H9 (cell line): ENCODE results near the gene ALDH1B1. TPM values are rescaled to one million over a fixed set of nuclear protein-coding genes. Genes with fewer than 3 reads are reported as not detected.

ENCODE experiments used
- DNase-seq: peaks from one replicate; pipeline ENCODE4 v3.0.0-alpha.2; 2017
- H2AFZ ChIP-seq: one replicate; pipeline ENCODE4 v1.6.1; 2013; ENCODE audit warnings: mild to moderate bottlenecking, low read length, control low read depth, moderate library complexity
- H2AK5ac ChIP-seq: 2 replicates; pipeline ENCODE4 v1.6.1; 2013; ENCODE audit warnings: low read length, control low read depth, mixed read lengths; ENCODE audit not compliant: insufficient read length
- H2BK120ac ChIP-seq: one replicate; pipeline ENCODE4 v1.6.1; 2013; ENCODE audit warnings: low read depth, mild to moderate bottlenecking, low read length, control low read depth, inconsistent platforms; ENCODE audit not compliant: poor library complexity, severe bottlenecking
- H2BK12ac ChIP-seq: 2 replicates; pipeline ENCODE4 v1.6.1; 2013; ENCODE audit warnings: low read length, control low read depth, mixed read lengths, low read depth; ENCODE audit not compliant: insufficient read length
- H2BK15ac ChIP-seq: 2 replicates; pipeline ENCODE4 v1.6.1; 2013; ENCODE audit warnings: low read depth, low read length, control low read depth
- H2BK20ac ChIP-seq: one replicate; pipeline ENCODE4 v1.6.1; 2013; ENCODE audit warnings: low read depth, mild to moderate bottlenecking, low read length, control low read depth, inconsistent platforms; ENCODE audit not compliant: poor library complexity, severe bottlenecking
- H2BK5ac ChIP-seq: 2 replicates; pipeline ENCODE4 v1.6.1; 2013; ENCODE audit warnings: low read length, control low read depth, mixed read lengths; ENCODE audit not compliant: insufficient read length
- H3K14ac ChIP-seq: 2 replicates; pipeline ENCODE4 v1.6.1; 2013; ENCODE audit warnings: low read length, control low read depth; ENCODE audit not compliant: insufficient read depth
- H3K18ac ChIP-seq: 2 replicates; pipeline ENCODE4 v1.6.1; 2013; ENCODE audit warnings: low read depth, mild to moderate bottlenecking, mixed read lengths, low read length, control low read depth; ENCODE audit not compliant: insufficient read length
- H3K23ac ChIP-seq: 2 replicates; pipeline ENCODE4 v1.6.1; 2013; ENCODE audit warnings: low read length, control low read depth, mixed read lengths, low read depth; ENCODE audit not compliant: insufficient read length
- H3K23me2 ChIP-seq: 2 replicates; pipeline ENCODE4 v1.6.1; 2013; ENCODE audit warnings: low read depth, mild to moderate bottlenecking, mixed read lengths, low read length, control low read depth; ENCODE audit not compliant: insufficient read length, poor library complexity, severe bottlenecking
- H3K27ac ChIP-seq: 2 replicates; pipeline ENCODE4 v1.5.1; 2013; ENCODE audit warnings: low read length, control low read depth, mixed read lengths, low read depth; ENCODE audit not compliant: insufficient read length
- H3K27me3 ChIP-seq: 2 replicates; pipeline ENCODE4 v1.6.1; 2013; ENCODE audit warnings: low read length, control low read depth, inconsistent platforms; ENCODE audit not compliant: insufficient read depth
- H3K4ac ChIP-seq: 2 replicates; pipeline ENCODE4 v1.6.1; 2013; ENCODE audit warnings: low read depth, mild to moderate bottlenecking, control low read depth, inconsistent platforms, low read length, moderate library complexity
- H3K4me1 ChIP-seq: 2 replicates; pipeline ENCODE4 v1.6.1; 2013; ENCODE audit warnings: low read length, control low read depth, inconsistent platforms; ENCODE audit not compliant: insufficient read depth
- H3K4me2 ChIP-seq: 2 replicates; pipeline ENCODE4 v1.6.1; 2013; ENCODE audit warnings: low read length, control low read depth, mixed read lengths; ENCODE audit not compliant: insufficient read length, insufficient read depth
- H3K56ac ChIP-seq: 2 replicates; pipeline ENCODE4 v1.6.1; 2013; ENCODE audit warnings: low read depth, mild to moderate bottlenecking, mixed read lengths, low read length, control low read depth; ENCODE audit not compliant: insufficient read length
- H3K79me1 ChIP-seq: 2 replicates; pipeline ENCODE4 v1.6.1; 2013; ENCODE audit warnings: low read depth, mild to moderate bottlenecking, moderate library complexity, low read length, control low read depth, inconsistent platforms; ENCODE audit not compliant: insufficient read depth, poor library complexity, severe bottlenecking
- H3K79me2 ChIP-seq: 2 replicates; pipeline ENCODE4 v1.6.1; 2013; ENCODE audit warnings: low read length, control low read depth, inconsistent platforms; ENCODE audit not compliant: insufficient read depth
- H3K9ac ChIP-seq: 2 replicates; pipeline ENCODE4 v1.6.1; 2013; ENCODE audit warnings: low read length, control low read depth, mixed read lengths; ENCODE audit not compliant: insufficient read length; ENCODE audit errors: extremely low read depth
- H3K9me3 ChIP-seq: one replicate; pipeline ENCODE4 v1.6.1; 2013; ENCODE audit warnings: low read depth, low read length, inconsistent platforms; ENCODE audit not compliant: control insufficient read depth
- H3T11ph ChIP-seq: one replicate; pipeline ENCODE4 v1.6.1; 2013; ENCODE audit warnings: mild to moderate bottlenecking, low read length, control low read depth, inconsistent platforms
- H4K20me1 ChIP-seq: one replicate; pipeline ENCODE4 v1.6.1; 2013; ENCODE audit not compliant: control insufficient read depth, insufficient read length, insufficient read depth
- H4K5ac ChIP-seq: 2 replicates; pipeline ENCODE4 v1.6.1; 2013; ENCODE audit warnings: low read depth, mild to moderate bottlenecking, mixed read lengths, low read length, control low read depth; ENCODE audit not compliant: insufficient read length
- H4K8ac ChIP-seq: replicated peaks from 2 replicates; pipeline ENCODE4 v1.6.1; 2013; ENCODE audit warnings: low read length, control low read depth, mixed read lengths, low read depth; ENCODE audit not compliant: insufficient read length
- H4K91ac ChIP-seq: 2 replicates; pipeline ENCODE4 v1.6.1; 2013; ENCODE audit warnings: low read depth, mild to moderate bottlenecking, moderate library complexity, mixed read lengths, low read length, control low read depth; ENCODE audit not compliant: insufficient read length
- H3K27ac Mint-ChIP-seq, 3 experiments: 2 replicates in 2 of 3; 3 replicates in 1 of 3; pipeline ENCODE4 v1.8.0; 2020 to 2021; ENCODE audit warnings: mixed read lengths in 3 of 3, mild to moderate bottlenecking in 1 of 3, moderate library complexity in 1 of 3
- H3K27me3 Mint-ChIP-seq: 2 replicates; pipeline ENCODE4 v1.8.0; 2021; ENCODE audit warnings: low read depth, mild to moderate bottlenecking, moderate library complexity, mixed read lengths
- H3K36me3 Mint-ChIP-seq, 3 experiments: 2 replicates in 2 of 3; 3 replicates in 1 of 3; pipeline ENCODE4 v1.8.0; 2020 to 2021; ENCODE audit warnings: low read depth in 3 of 3, mixed read lengths in 3 of 3; ENCODE audit not compliant: insufficient read depth in 1 of 3
- H3K4me1 Mint-ChIP-seq, 2 experiments: 2 replicates each; pipeline ENCODE4 v1.8.0; 2020; ENCODE audit warnings: mixed read lengths in 2 of 2
- H3K4me3 Mint-ChIP-seq, 2 experiments: 2 replicates in 1 of 2; 3 replicates in 1 of 2; pipeline ENCODE4 v1.8.0; 2020 to 2021; ENCODE audit warnings: mild to moderate bottlenecking in 2 of 2, mixed read lengths in 2 of 2, moderate library complexity in 1 of 2
- H3K9me3 Mint-ChIP-seq, 2 experiments: 2 replicates in 1 of 2; 3 replicates in 1 of 2; pipeline ENCODE4 v1.8.0; 2020; ENCODE audit warnings: mild to moderate bottlenecking in 2 of 2, mixed read lengths in 2 of 2, moderate library complexity in 1 of 2
- WGBS: extraction: QIAGEN DNeasy Blood & Tissue Kit; methylation state at CpG from one replicate; pipeline ENCODE4 v1.1.7; 2013; ENCODE audit warnings: missing lambda C conversion rate, low lambda C conversion rate, mixed read lengths; ENCODE audit not compliant: insufficient read length; ENCODE audit errors: extremely low coverage; 5-methylcytosine and 5-hydroxymethylcytosine counted together
- total RNA-seq: library from RNA; stranded (reverse); gene quantifications from 2 replicates; pipeline ENCODE4 v1.2.1, GENCODE V29; 2021
- TF ChIP-seq, protein P1 (sequence below): fragments of 200-600 bp; sonication (generic); conservative IDR thresholded peaks from 3 replicates; pipeline ENCODE4 v1.8.0; 2021; ENCODE audit warnings: antibody characterized with exemption, mild to moderate bottlenecking

The ALDH1B1 gene
- total RNA-seq, 1 experiment from 2014 or later: 49.6 TPM

DNA sequence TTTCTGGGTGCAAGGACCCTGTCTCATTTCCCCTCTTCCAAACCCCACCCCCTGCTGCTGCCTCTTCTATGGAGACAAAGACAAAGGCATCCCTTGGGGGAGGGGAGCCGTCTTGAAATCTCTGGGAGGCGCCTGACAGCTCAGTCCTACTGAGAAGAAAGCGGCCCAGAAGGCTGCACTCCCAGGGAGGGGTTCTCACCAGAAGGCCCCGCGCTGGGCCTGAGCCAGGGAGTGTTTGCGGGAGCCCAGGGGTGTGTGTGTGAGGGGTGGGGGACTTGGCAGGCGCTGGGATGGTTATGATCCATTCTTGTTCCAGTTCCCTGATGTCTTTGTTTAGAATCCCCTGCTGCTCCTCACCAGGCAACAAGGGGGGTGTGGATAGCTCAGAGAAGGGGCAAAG, 45.7 kb upstream of the ALDH1B1 start:
- Histone ChIP-seq H3K4me2 (no peak overlapping the region), H2BK120ac (no peak overlapping the region), H4K5ac (no peak overlapping the region), H3K23ac (no peak overlapping the region), H3K9me3 (no peaks in the 10 kb centered on the region), H4K91ac (no peak overlapping the region), H2BK5ac (no peak overlapping the region), H4K8ac (no peak overlapping the region), H3K18ac (no peak overlapping the region), H3T11ph (no peak overlapping the region), H3K79me2 (no peaks in the 10 kb centered on the region), H2BK12ac (no peak overlapping the region), H3K56ac (no peak overlapping the region), H2AK5ac (no peak overlapping the region), H3K4ac (no peak overlapping the region), H4K20me1 (no peaks in the 10 kb centered on the region), H3K4me1 (no peaks in the 10 kb centered on the region), H3K27ac (no peak overlapping the region), H3K23me2 (no peaks in the 10 kb centered on the region), H2BK15ac (no peak overlapping the region), H3K14ac (no peak overlapping the region), H2AFZ (no peak overlapping the region), H2BK20ac (no peak overlapping the region), H3K79me1 (no peaks in the 10 kb centered on the region), H3K27me3 (no peaks in the 10 kb centered on the region), H3K9ac (no peak overlapping the region)
- Mint-ChIP-seq H3K4me1 (peaks cover 39 to 53% of the 10 kb centered on the region in 2 experiments), H3K27ac (no peak overlapping the region), H3K27me3 (peaks cover 85% of the 10 kb centered on the region), H3K9me3 (no peaks in the 10 kb centered on the region; a peak in 2 of 5 replicates), H3K4me3 (no peak overlapping the region), H3K36me3 (peaks cover 0 to 2% (median 0%) of the 10 kb centered on the region in 3 experiments; a peak in 2 of 7 replicates)
- peak; percentile 31 for DNase-seq
- WGBS: no CpG with 5 or more reads among the region's 7 CpGs
- TF ChIP-seq, protein P1, sequence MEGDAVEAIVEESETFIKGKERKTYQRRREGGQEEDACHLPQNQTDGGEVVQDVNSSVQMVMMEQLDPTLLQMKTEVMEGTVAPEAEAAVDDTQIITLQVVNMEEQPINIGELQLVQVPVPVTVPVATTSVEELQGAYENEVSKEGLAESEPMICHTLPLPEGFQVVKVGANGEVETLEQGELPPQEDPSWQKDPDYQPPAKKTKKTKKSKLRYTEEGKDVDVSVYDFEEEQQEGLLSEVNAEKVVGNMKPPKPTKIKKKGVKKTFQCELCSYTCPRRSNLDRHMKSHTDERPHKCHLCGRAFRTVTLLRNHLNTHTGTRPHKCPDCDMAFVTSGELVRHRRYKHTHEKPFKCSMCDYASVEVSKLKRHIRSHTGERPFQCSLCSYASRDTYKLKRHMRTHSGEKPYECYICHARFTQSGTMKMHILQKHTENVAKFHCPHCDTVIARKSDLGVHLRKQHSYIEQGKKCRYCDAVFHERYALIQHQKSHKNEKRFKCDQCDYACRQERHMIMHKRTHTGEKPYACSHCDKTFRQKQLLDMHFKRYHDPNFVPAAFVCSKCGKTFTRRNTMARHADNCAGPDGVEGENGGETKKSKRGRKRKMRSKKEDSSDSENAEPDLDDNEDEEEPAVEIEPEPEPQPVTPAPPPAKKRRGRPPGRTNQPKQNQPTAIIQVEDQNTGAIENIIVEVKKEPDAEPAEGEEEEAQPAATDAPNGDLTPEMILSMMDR: no peak
